G401 (cell line): ENCODE data around the gene PHACTR3. TPM values are rescaled to one million over a fixed set of nuclear protein-coding genes. Genes with fewer than 3 reads are reported as not detected.

Experiments used
- DNase-seq: peaks from one replicate; pipeline ENCODE4 v3.0.0-alpha.2; 2015; ENCODE audit warnings: low spot score
- in situ Hi-C: cut with HindIII; loops from 2 replicates; pipeline ENCODE4 v1.10.0; 2016; ENCODE audit warnings: low sequenced_read_pairs, mixed read lengths
- total RNA-seq: library from RNA; depleted of rRNA; stranded (reverse); fragments of >200 nt; shearing (Covaris generic); gene quantifications from 2 replicates; pipeline ENCODE4 v1.2.3, GENCODE V29; 2014

The PHACTR3 gene
- total RNA-seq, 1 experiment from 2014 or later, result not detected

- DNase-seq, result no peak
- in situ Hi-C loops, result no loop called here
Observed at GRCh38 chr20:59788811-59789397, 184.6 kb downstream of the PHACTR3 start.

DNA sequence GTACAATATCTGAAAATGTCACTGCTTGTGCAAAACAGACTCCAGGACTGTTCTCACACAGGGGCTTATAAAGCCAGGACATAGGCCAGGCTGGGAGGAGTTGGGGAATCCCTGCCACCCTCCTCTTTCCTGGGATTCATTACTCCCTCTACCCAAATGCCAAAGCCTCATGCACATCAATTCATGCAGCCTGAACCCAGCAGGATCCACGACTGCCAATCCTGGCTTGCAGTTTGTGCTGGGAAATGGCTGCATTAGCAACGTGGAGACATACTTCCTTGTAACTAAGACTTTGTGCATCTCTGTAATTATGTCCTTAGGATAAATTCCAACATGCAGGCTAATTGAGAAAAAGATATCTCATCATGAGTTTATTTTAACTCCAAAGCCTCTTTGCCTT, 185.3 kb downstream of the PHACTR3 start:
- in situ Hi-C loops, result no loop called here
- DNase-seq, result no peak

DNA sequence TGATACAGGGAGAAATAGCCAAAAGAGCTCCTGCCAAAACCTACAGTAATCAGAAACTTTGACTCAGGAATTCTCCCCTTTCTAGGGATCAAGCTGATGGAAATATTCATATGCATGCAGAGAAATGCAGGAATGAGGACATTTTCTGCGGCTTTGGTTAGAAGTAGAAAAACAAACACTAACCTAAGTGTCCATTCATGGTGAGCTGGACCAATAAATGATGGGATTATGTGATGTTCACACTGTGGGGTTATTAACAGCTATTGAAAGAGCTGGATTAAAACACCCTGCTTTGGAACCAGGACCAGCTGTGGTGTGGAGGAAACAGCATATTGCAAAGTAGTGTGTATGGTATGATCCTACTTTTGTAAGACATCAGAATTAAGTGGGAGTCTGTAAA, 186.0 kb downstream of the PHACTR3 start:
- no peak for DNase-seq
- in situ Hi-C loops, result no loop called here

GRCh38 chr20:59792300-59792699, 188.0 kb downstream of the PHACTR3 start:
- in situ Hi-C loops, result no loop called here

DNA sequence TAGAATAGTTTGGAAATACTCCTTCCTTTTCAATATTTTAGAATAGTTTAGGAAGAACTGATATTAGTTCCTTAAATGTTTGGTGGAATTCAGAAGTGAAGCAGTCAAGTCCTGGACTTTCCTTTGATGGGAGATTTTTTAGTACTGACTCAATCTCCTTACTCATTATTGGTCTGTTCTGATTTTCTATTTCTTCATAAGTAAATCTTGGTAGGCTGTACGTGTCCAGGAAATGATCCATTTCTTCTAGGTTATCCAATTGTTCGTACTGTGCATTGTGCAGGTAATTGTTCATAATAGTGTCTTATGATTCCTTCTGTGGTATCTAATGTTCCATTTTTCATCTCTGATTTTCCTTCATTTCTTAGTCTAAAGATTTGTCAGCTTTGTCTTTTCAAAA, 190.2 kb downstream of the PHACTR3 start:
- in situ Hi-C loops, result no loop called here
- no peak for DNase-seq

More at GRCh38 chr20:59792300-59792699, 188.0 kb downstream of the PHACTR3 start:
- no peak for DNase-seq

DNA sequence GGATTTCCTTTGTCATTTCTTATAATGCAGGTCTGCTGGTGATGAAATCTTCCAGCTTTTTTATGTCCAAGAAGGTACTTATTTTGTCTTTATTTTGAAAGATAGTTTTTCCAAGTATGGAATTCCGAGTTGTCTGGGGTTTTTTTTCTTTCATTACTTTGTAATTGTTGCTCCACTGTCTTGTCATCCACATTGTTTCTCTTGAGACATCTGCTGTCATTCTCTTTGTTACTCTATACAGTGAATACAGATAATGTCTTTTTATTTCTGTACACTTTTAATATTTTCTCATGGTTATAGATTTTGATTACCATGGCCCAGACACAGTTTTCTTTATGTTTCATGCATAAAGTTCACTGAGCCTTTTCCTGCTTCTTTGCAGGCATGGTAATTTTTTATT, 196.0 kb downstream of the PHACTR3 start:
- in situ Hi-C loops, result no loop called here
- no peak for DNase-seq

GRCh38 chr20:59802018-59802417, 197.7 kb downstream of the PHACTR3 start:
- no peak for DNase-seq
- in situ Hi-C loops, result no loop called here

DNA sequence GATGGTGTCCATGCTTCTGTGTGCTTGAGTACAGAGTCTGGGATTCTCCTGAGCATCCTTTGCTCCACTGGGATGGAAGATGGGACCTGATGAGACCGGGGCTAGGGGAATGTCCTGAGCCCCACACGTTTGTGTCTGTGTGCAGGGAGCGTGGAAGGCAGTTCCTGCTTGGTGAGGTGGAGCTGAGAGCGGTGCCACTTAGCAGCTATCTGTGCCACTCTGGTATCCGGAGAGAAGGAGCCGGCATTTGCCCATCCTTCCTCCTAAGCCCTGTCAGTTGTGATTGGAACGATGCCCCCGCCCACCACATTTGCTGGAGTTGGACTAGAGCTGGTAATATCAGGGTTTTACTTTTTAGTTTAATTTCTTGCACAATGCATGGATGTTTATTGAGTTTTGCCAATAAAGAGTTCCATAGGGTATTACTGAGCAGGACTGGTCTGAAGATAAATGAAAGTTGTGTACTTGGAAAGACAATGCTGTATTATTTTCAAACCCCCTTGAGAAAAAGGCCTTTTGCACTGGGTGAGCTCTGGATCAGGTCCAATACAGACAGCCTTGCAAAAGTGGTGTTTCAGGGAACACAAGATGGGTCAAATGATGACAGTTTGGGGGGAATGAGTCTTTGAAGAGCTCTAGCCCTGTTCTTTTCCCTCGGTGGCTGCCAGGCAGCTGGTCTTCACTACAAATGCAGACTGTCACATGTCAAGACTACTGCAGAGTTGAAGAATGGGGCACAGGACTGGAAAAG, 198.3 kb downstream of the PHACTR3 start:
- in situ Hi-C loops, result no loop called here
- DNase-seq, result no peak

DNA sequence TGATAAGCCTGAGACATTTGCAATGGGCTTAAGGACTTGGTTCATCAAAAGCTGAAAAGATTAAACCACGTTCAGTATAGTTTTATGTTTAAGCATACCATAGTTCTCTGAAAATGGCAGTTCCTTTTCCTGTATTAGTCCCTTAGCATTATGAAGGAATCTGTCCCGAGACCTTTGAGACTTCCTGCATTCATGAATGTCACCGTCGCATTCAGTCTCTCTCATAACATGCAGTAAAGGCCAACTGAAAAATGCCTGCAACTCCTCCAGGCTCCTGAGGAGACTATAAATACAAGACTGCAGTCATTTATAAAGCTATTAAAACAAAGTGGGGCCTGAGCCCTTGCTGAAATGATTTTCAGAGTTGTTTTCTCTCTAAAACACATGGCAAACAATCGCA, 200.0 kb downstream of the PHACTR3 start:
- in situ Hi-C loops, result no loop called here
- DNase-seq, result no peak

- in situ Hi-C loops, result no loop called here
- DNase-seq, result no peak
Observed at GRCh38 chr20:59804871-59805665, 200.7 kb downstream of the PHACTR3 start.

GRCh38 chr20:59805786-59806577, 201.6 kb downstream of the PHACTR3 start:
- in situ Hi-C loops, result no loop called here
- no peak for DNase-seq

DNA sequence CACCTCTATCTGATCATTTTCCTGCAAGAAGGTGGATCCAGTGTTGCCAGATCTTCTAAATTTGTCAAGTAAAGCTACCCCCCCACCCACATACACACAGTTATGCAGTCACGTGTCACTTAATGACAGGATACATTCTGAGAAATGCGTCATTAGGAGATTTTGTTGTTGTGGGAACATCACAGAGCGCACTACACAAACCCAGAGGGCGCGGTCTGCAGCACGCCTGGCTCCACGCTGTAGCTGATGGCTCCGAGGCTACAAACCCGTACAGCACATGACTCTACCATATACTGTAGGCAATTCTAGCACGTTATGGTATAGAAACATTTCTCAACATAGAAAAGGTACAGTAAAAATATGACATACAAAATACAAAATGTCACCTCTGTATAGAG, 202.2 kb downstream of the PHACTR3 start:
- in situ Hi-C loops, result no loop called here
- no peak for DNase-seq

- in situ Hi-C loops, result no loop called here
- DNase-seq, result no peak
Observed at GRCh38 chr20:59807909-59808728, 203.8 kb downstream of the PHACTR3 start.

GRCh38 chr20:59808729-59809381, 204.5 kb downstream of the PHACTR3 start:
- in situ Hi-C loops, result no loop called here
- no peak for DNase-seq

GRCh38 chr20:59809630-59810448, 205.5 kb downstream of the PHACTR3 start:
- no peak for DNase-seq
- in situ Hi-C loops, result no loop called here

DNA sequence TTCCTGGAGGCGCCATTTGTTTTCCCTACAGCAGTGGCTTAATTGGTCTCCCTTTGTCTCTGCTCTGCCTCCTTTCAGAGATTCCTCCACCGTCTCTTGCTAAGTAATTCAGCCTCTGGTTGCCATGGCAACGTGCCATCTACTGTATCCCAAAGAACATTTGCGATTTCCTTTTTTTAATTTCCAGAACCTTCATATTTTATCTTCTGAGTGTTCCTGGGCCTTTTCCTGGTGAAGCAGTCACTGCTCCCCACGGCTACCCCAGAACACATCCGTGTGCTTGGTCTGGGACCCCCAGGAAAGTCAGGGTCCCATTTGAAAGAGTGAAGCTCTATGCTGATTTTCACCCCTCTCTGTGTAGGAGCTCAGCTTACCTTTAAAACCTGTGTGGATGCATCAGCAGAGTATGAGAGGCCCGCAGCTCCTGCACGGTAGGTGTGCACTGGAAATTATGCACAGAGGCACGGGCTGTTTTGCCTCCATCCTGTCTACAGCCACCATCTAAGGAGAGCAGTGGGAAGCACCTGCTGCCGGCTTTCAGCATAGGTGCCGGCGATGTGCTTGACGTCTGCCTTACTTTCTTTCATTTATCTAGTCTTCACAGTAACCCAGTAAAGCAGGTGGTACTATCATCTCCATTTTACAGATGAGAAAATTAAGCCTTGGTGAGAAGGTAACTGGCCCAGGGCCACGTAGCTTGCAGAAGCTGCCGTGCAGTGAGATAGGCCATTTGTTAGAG, 206.3 kb downstream of the PHACTR3 start:
- in situ Hi-C loops, result no loop called here
- peak; percentile 45 for DNase-seq

DNA sequence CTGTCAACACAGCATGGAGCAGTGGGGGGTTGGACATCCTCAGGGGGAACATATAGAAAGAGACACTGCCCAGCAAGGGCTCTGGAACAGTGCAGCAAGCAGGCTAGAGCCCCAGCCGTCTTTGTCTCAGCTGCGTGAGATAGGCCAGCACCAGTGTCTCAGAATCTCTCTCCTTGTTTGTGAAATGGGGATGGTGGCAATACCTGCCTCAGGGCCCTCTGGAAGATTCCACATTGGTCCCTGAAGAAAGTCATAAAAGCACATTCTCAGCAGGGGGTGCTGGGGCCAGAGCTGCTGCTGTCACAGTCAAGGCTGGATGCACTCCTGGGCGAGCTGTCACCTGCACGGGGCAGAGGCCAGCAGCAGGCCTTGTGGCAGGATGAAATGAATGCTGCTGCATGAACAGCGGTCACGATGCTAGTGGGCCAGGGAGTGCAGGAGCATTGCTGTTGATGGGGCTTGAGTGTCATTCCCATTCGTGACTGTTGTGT, 207.4 kb downstream of the PHACTR3 start:
- DNase-seq, result no peak
- in situ Hi-C loops, result no loop called here
